Measurements from ENCODE around the gene CHP2. TPM values are rescaled to one million over a fixed set of nuclear protein-coding genes. Genes with fewer than 3 reads are reported as not detected.

CHP2 gene
- total and polyA plus RNA-seq, 5 donors from 2014 or later = not detected

- Mint-ChIP-seq H3K9me3 (no peaks in the 10 kb centered on the region), H3K27ac (no peak overlapping the region), H3K27me3 (peaks cover 23% of the 10 kb centered on the region), H3K4me1 (no peaks in the 10 kb centered on the region), H3K36me3 (no peaks in the 10 kb centered on the region), H3K4me3 (no peak overlapping the region)
- no peak for DNase-seq
- ATAC-seq (ENCODE audit: low read depth in 2 of 2) = no peak
- Histone ChIP-seq H3K4me3 (ENCODE audit: low read depth, low read length) (no peak overlapping the region), H3K27me3 (ENCODE audit: control insufficient read depth, insufficient read depth, low read length) (no peaks in the 10 kb centered on the region), H3K36me3 (ENCODE audit: control insufficient read depth, insufficient read depth, low read length) (no peaks in the 10 kb centered on the region), H3K4me1 (ENCODE audit: control insufficient read depth, insufficient read depth, low read length, poor library complexity, severe bottlenecking) (no peaks in the 10 kb centered on the region), H3K27ac (ENCODE audit: insufficient read depth, low read length, poor library complexity, severe bottlenecking) (no peak overlapping the region), H3K9me3 (ENCODE audit: control insufficient read depth in 2 of 2, low read length in 2 of 2) (no peaks in the 10 kb centered on the region)
Observed at GRCh38 chr16:23771027-23771426, 16.2 kb downstream of the CHP2 start.

DNA sequence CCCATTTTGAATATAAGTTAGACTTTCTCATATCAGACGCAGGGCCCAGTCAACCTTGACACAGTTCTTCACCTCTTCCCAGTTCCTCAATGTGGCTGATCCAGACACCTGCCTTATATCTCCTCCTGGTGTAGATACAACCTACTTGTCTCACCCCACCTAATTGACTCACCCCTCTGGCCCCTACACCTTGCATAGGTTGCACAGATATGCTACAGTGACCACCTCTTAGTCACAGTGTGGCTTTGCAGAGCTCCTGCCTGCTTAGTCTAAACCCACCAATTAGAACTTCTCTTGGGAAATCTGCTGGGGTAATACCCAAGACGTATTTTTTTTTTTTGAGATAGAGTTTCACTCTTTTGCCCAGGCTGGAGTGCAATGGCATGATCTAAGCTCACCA lies 16.8 kb downstream of the CHP2 start:
- Histone ChIP-seq H3K9me3 (ENCODE audit: control insufficient read depth in 2 of 2, low read length in 2 of 2) (no peaks in the 10 kb centered on the region), H3K4me1 (ENCODE audit: control insufficient read depth, insufficient read depth, low read length, poor library complexity, severe bottlenecking) (no peaks in the 10 kb centered on the region), H3K27ac (ENCODE audit: insufficient read depth, low read length, poor library complexity, severe bottlenecking) (no peak overlapping the region), H3K36me3 (ENCODE audit: control insufficient read depth, insufficient read depth, low read length) (no peaks in the 10 kb centered on the region), H3K27me3 (ENCODE audit: control insufficient read depth, insufficient read depth, low read length) (no peaks in the 10 kb centered on the region), H3K4me3 (ENCODE audit: low read depth, low read length) (no peak overlapping the region)
- H3K4me1 Mint-ChIP-seq = no peaks in the 10 kb centered on the region
- H3K9me3 Mint-ChIP-seq = no peaks in the 10 kb centered on the region
- no peak overlapping the region for H3K27ac Mint-ChIP-seq
- ATAC-seq (ENCODE audit: low read depth in 2 of 2) = peak in 1 of 2 donors; percentile 18
- peaks cover 23% of the 10 kb centered on the region for H3K27me3 Mint-ChIP-seq
- H3K36me3 Mint-ChIP-seq = no peaks in the 10 kb centered on the region
- DNase-seq = no peak
- no peak overlapping the region for H3K4me3 Mint-ChIP-seq

DNA sequence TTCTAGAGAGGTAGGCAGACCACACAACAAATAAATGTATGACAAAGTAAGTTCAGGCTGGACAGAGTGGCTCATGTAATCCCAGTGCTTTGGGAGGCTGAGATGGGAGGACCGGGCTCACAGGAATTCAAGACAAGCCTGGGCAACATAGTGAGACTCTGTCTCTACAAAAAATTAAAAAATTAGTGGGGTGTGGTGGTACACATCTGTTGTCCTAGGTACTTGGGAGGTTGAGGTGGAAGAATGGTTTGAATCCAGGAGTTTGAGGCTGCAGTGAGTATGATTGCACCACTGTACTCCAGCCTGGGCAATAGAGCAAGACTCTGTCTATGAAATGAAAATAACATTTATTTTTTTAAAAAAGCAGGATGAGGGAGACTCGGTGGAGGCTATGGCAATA lies 18.5 kb downstream of the CHP2 start:
- H3K4me3 Mint-ChIP-seq = peak overlapping the region in 1 of 4 donors; percentile 3
- no peak overlapping the region for H3K27ac Mint-ChIP-seq

DNA sequence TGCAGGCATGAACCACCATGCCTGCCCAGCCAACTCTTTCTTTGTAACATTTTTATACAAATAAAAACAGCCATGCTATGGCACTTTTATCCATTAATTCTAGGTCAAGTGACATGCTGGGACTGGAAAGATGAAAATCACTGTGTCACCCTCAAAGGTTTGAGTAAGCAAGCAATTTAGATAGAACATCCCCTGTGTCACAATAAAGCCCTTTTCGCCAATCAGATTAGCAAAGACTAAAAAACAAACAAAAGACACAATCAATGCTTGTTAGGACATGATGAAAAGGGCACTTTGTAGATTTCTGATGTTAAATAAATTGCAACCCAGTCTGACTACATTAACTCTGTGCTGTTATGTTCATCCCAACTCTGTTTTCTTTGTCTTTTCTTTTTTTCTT lies 26.4 kb downstream of the CHP2 start:
- no peak overlapping the region for H3K27ac Mint-ChIP-seq
- ATAC-seq (ENCODE audit: low read depth in 2 of 2) = no peak

More for the DNA sequence above, 18.5 kb downstream of the CHP2 start:
- DNase-seq = no peak
- Histone ChIP-seq H3K4me3 (ENCODE audit: low read depth, low read length) (no peak overlapping the region), H3K27ac (ENCODE audit: insufficient read depth, low read length, poor library complexity, severe bottlenecking) (no peak overlapping the region), H3K27me3 (ENCODE audit: control insufficient read depth, insufficient read depth, low read length) (no peaks in the 10 kb centered on the region), H3K36me3 (ENCODE audit: control insufficient read depth, insufficient read depth, low read length) (no peaks in the 10 kb centered on the region), H3K4me1 (ENCODE audit: control insufficient read depth, insufficient read depth, low read length, poor library complexity, severe bottlenecking) (no peaks in the 10 kb centered on the region), H3K9me3 (ENCODE audit: control insufficient read depth in 2 of 2, low read length in 2 of 2) (no peaks in the 10 kb centered on the region)
- Mint-ChIP-seq H3K4me1 (no peaks in the 10 kb centered on the region), H3K36me3 (no peaks in the 10 kb centered on the region), H3K27me3 (peaks cover 23% of the 10 kb centered on the region), H3K9me3 (peaks cover 0 to 2% (median 0%) of the 10 kb centered on the region in 7 donors)
- ATAC-seq (ENCODE audit: low read depth in 2 of 2) = no peak

DNA sequence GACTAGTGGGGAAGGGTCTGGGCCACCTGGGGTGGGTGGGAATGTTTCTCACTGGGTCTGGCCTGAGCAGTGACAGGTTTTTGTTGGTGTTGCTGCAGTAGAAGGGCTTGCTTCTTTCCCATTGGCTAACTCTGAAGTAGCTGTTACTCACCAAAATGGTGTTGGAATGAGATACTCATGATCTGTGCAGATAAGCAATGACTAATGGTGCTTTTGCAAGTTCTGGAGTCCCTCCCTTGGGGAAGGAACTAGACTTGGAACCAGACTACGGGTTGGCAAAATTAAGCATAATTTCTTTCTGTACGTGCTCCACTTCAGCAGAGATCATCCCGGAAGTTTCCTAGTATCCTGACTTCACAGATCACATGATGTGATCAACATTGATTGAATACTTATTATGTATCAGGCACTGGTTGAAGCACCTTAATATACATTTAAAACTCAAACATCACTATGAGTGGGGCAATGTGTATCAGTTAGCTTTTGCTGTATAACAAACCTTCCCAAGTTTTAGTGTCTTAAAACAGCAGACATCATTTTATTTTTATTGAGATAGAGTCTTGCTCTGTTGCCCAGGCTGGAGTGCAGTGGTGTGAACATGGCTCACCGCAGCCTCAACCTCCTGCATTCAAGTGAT lies 30.1 kb downstream of the CHP2 start:
- DNase-seq (no peak), ATAC-seq (ENCODE audit: low read depth in 2 of 2) (no peak)
- Mint-ChIP-seq H3K4me1 (no peaks in the 10 kb centered on the region), H3K36me3 (no peaks in the 10 kb centered on the region), H3K27me3 (peaks cover 43% of the 10 kb centered on the region), H3K4me3 (no peak overlapping the region), H3K9me3 (no peaks in the 10 kb centered on the region), H3K27ac (no peak overlapping the region)
- H3K27ac ChIP-seq (ENCODE audit: insufficient read depth, low read length, poor library complexity, severe bottlenecking) = no peak overlapping the region
- H3K4me1 ChIP-seq (ENCODE audit: control insufficient read depth, insufficient read depth, low read length, poor library complexity, severe bottlenecking) = no peaks in the 10 kb centered on the region
- peaks cover 3% of the 10 kb centered on the region for H3K27me3 ChIP-seq (ENCODE audit: control insufficient read depth, insufficient read depth, low read length)
- no peaks in the 10 kb centered on the region for H3K9me3 ChIP-seq (ENCODE audit: control insufficient read depth in 2 of 2, low read length in 2 of 2)
- no peak overlapping the region for H3K4me3 ChIP-seq (ENCODE audit: low read depth, low read length)
- H3K36me3 ChIP-seq (ENCODE audit: control insufficient read depth, insufficient read depth, low read length) = no peaks in the 10 kb centered on the region

More for the DNA sequence above, 26.4 kb downstream of the CHP2 start:
- H3K9me3 Mint-ChIP-seq = peaks cover 0 to 2% (median 0%) of the 10 kb centered on the region in 7 donors
- H3K36me3 Mint-ChIP-seq = no peaks in the 10 kb centered on the region
- H3K4me3 Mint-ChIP-seq = no peak overlapping the region
- H3K4me1 ChIP-seq (ENCODE audit: control insufficient read depth, insufficient read depth, low read length, poor library complexity, severe bottlenecking) = no peaks in the 10 kb centered on the region
- H3K27me3 Mint-ChIP-seq = peaks cover 33% of the 10 kb centered on the region
- H3K4me3 ChIP-seq (ENCODE audit: low read depth, low read length) = no peak overlapping the region
- H3K27ac ChIP-seq (ENCODE audit: insufficient read depth, low read length, poor library complexity, severe bottlenecking) = no peak overlapping the region
- DNase-seq = no peak
- peaks cover 5% of the 10 kb centered on the region for H3K27me3 ChIP-seq (ENCODE audit: control insufficient read depth, insufficient read depth, low read length)
- H3K36me3 ChIP-seq (ENCODE audit: control insufficient read depth, insufficient read depth, low read length) = no peaks in the 10 kb centered on the region
- no peaks in the 10 kb centered on the region for H3K9me3 ChIP-seq (ENCODE audit: control insufficient read depth in 2 of 2, low read length in 2 of 2)
- no peaks in the 10 kb centered on the region for H3K4me1 Mint-ChIP-seq

DNA sequence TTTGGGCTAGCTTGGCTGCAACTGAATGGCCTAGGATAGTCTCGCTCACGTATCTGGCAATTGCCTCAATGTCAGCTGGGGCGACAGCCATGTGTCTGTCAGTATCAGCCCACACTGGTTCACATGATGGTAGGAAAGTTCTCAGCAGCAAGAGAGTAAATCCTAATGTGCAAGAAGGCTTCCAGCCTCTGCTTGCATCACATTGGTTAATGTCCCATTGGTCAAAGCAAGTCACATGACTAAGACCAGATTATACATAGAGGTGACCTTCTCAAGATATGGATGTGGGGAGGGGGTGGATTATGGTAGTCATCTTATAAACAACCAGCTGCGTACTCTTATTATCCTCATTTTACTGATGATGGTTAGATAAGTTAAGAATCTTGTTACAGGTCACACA lies 31.0 kb downstream of the CHP2 start:
- Histone ChIP-seq H3K27ac (ENCODE audit: insufficient read depth, low read length, poor library complexity, severe bottlenecking) (no peak overlapping the region), H3K4me1 (ENCODE audit: control insufficient read depth, insufficient read depth, low read length, poor library complexity, severe bottlenecking) (no peaks in the 10 kb centered on the region), H3K27me3 (ENCODE audit: control insufficient read depth, insufficient read depth, low read length) (peaks cover 7% of the 10 kb centered on the region), H3K4me3 (ENCODE audit: low read depth, low read length) (no peak overlapping the region), H3K9me3 (ENCODE audit: control insufficient read depth in 2 of 2, low read length in 2 of 2) (no peaks in the 10 kb centered on the region), H3K36me3 (ENCODE audit: control insufficient read depth, insufficient read depth, low read length) (no peaks in the 10 kb centered on the region)
- no peaks in the 10 kb centered on the region for H3K4me1 Mint-ChIP-seq
- peaks cover 39% of the 10 kb centered on the region for H3K27me3 Mint-ChIP-seq
- H3K27ac Mint-ChIP-seq = no peak overlapping the region
- H3K36me3 Mint-ChIP-seq = no peaks in the 10 kb centered on the region
- H3K9me3 Mint-ChIP-seq = no peaks in the 10 kb centered on the region
- H3K4me3 Mint-ChIP-seq = no peak overlapping the region
- DNase-seq = no peak
- ATAC-seq (ENCODE audit: low read depth in 2 of 2) = no peak

DNA sequence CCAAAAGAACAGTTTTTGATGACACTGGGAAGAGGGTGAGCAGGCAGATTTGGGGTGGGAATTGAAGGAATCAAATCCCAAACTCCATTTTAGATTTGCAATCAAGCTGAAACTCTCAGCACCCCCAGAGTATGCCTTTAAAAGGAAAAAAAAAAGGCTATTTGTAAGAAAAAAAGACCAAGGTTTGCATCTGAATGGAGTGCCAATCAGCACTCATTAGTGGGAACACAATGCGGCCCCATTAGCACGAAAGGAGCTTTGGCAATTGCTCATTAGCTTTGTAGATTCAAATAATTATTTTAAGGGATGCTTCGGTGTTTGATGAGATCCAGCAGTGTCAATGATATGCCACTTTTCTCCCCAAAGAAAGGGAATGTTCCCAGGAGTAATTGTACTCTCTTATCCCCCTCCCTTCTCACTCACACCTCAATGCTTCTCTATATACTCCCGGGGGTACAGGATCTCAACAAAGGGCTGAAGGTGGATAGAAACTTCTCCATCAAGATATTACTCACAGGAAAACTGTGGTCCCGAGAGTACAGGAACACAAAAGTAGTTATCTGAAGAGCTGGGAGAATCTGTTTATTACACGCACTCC lies 32.2 kb downstream of the CHP2 start:
- Histone ChIP-seq H3K4me3 (ENCODE audit: low read depth, low read length) (no peak overlapping the region), H3K9me3 (ENCODE audit: control insufficient read depth in 2 of 2, low read length in 2 of 2) (no peaks in the 10 kb centered on the region), H3K36me3 (ENCODE audit: control insufficient read depth, insufficient read depth, low read length) (no peaks in the 10 kb centered on the region), H3K27ac (ENCODE audit: insufficient read depth, low read length, poor library complexity, severe bottlenecking) (no peak overlapping the region), H3K27me3 (ENCODE audit: control insufficient read depth, insufficient read depth, low read length) (peaks cover 7% of the 10 kb centered on the region), H3K4me1 (ENCODE audit: control insufficient read depth, insufficient read depth, low read length, poor library complexity, severe bottlenecking) (no peaks in the 10 kb centered on the region)
- Mint-ChIP-seq H3K36me3 (no peaks in the 10 kb centered on the region), H3K9me3 (no peaks in the 10 kb centered on the region), H3K4me1 (no peaks in the 10 kb centered on the region), H3K4me3 (no peak overlapping the region), H3K27me3 (peaks cover 35% of the 10 kb centered on the region), H3K27ac (no peak overlapping the region)
- ATAC-seq (ENCODE audit: low read depth in 2 of 2) (no peak), DNase-seq (no peak)

GRCh38 chr16:23788685-23789084 lies 33.9 kb downstream of the CHP2 start:
- Histone ChIP-seq H3K4me1 (ENCODE audit: control insufficient read depth, insufficient read depth, low read length, poor library complexity, severe bottlenecking) (no peaks in the 10 kb centered on the region), H3K36me3 (ENCODE audit: control insufficient read depth, insufficient read depth, low read length) (no peaks in the 10 kb centered on the region), H3K4me3 (ENCODE audit: low read depth, low read length) (no peak overlapping the region), H3K27me3 (ENCODE audit: control insufficient read depth, insufficient read depth, low read length) (peaks cover 7% of the 10 kb centered on the region), H3K9me3 (ENCODE audit: control insufficient read depth in 2 of 2, low read length in 2 of 2) (no peaks in the 10 kb centered on the region), H3K27ac (ENCODE audit: insufficient read depth, low read length, poor library complexity, severe bottlenecking) (no peak overlapping the region)
- H3K4me3 Mint-ChIP-seq = no peak overlapping the region
- no peaks in the 10 kb centered on the region for H3K36me3 Mint-ChIP-seq
- peaks cover 34% of the 10 kb centered on the region for H3K27me3 Mint-ChIP-seq
- DNase-seq (no peak), ATAC-seq (ENCODE audit: low read depth in 2 of 2) (no peak)
- no peak overlapping the region for H3K27ac Mint-ChIP-seq
- no peaks in the 10 kb centered on the region for H3K9me3 Mint-ChIP-seq
- H3K4me1 Mint-ChIP-seq = no peaks in the 10 kb centered on the region
